Activated gamma-delta T cell treated with anti-CD3 and anti-CD28 coated beads, Interleukin-2, amount 50 U/mL, for 16 hours (primary cell): Measurements from ENCODE around the gene SPINT2.
"Not testable (repeated sequence)": the region's sequence is repeated elsewhere in the genome, so short reads cannot be mapped to it uniquely, and the experiment has no call there.

ENCODE experiments used
- DNase-seq: peaks from one replicate; pipeline ENCODE4 v3.0.0-alpha.2; 2020; ENCODE audit warnings: low read depth

Gene SPINT2

DNA sequence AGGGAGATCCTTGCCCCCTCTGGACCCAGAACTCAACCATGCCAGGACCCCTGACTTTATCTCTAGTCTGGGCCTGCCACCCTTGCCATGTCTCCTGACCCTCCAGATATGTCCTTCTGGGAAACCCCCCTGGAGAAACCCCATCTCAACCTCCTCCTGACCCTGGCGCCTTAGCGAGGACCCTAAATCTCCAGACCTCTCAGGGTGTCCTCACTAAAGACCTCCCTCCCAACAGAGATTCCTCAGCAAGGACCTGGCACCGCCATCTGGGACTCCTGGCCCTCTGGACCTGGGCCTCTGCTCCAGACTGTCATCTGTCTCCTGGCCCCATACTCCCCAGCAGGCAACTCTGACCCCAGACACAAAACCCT is 56.6 kb downstream of the SPINT2 start:
- no peak for DNase-seq

DNA sequence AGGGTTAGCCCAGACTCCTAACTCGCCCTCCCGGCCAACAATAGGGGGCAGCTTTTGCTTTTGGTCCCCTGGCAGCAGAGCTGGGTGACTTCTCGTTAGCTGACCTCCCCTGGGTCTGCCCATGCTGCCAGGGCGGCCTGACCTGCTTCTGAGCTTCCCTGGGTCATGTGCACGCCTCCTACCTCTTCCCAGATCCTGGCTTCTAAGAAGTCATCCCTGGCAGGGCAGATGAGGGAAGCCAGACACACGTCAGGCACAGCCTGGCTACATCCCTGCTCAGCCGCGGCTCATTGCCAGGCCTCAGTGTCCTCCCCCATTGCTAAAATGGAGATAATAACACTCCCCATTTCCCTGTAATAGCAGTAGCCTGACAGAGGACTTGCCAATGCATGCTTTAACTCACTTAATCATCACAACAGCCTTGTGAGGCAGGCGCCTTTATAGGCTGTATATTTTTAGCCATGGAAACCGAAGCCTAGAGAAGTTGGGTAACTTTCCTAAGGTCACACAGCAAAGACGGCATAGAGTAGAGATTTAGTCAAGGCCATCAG is 57.3 kb downstream of the SPINT2 start:
- no peak for DNase-seq

DNA sequence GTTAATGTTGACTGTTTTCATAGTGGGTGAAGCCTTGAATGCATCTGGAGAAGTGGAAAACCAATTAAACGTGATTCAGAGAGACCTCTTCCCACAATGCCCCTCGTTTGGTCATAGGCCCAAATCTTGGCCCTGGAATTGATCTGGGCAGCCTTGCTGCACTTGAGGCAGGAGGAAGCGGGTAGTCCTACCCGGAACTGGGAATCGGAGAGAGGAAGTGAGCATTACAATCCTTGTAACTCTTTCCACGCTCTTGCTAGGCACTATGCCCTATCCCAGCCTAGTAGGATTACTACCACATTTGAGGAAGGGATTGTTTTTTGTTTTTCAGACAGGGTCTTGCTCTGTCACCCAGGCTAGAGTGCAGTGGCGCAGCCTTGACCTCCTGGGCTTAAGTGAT is 58.9 kb downstream of the SPINT2 start:
- DNase-seq, result no peak

DNA sequence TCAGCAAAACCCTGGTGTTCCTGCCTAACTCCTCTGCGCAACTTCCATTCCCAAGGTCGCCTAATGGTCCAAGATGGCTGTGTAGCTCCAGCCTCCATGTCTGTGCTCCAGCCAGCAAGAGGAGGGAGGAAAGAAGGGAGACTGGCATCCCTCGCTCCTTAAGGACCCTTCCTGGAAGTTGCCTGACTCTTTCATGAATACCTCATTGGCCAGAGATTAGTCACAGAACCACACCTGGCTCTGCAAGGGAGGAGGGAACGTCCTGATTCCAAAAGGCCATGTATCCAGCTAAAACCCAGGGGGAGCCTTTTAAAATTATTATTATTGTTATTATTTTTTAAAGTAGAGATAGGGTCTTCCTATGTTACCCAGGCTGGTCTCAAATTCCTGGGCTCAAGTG is 60.1 kb downstream of the SPINT2 start:
- DNase-seq, result no peak

DNA sequence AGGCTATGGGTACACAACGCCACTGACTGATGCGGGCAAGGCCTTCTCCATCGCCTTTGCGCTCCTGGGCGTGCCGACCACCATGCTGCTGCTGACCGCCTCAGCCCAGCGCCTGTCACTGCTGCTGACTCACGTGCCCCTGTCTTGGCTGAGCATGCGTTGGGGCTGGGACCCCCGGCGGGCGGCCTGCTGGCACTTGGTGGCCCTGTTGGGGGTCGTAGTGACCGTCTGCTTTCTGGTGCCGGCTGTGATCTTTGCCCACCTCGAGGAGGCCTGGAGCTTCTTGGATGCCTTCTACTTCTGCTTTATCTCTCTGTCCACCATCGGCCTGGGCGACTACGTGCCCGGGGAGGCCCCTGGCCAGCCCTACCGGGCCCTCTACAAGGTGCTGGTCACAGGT is 62.2 kb downstream of the SPINT2 start:
- DNase-seq, result no peak

DNA sequence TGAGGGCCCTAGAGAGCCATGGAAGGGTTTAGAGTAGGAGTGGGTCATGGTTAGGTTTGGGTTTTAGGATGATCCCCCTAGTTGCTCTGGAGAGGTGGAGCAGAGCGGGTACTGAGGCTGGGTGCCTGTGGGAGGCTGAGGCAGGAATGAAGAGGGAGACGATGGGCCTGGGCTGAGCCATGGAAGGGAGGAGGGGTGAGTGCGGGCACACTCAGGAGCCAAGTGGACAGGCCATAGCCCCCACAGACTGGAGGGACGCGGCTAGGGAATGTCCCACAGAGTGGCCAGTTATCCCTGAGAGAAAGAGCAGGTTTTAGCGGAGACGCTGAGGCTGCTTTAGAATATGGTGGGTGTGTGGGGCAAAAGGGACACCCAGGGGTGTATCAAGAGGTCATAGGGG is 65.3 kb downstream of the SPINT2 start:
- no peak for DNase-seq

DNA sequence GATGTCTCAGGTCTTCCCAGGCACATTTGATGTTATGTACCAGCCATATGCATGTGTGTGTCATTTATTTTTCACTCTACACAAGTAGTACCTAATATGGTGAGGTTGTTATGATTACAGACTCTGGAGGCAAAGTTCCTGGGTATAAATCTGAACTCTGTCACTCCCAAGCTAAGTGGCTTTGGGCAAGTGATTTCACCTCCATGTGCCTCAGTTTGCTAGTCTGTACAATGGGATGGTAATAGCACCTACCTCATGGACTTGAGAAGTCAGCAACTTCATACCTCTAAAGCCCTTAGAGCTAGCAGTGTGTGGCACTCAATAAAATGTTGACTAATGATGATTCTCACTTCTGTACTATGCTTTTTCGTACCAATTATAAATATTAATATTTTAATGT is 67.4 kb downstream of the SPINT2 start:
- no peak for DNase-seq

DNA sequence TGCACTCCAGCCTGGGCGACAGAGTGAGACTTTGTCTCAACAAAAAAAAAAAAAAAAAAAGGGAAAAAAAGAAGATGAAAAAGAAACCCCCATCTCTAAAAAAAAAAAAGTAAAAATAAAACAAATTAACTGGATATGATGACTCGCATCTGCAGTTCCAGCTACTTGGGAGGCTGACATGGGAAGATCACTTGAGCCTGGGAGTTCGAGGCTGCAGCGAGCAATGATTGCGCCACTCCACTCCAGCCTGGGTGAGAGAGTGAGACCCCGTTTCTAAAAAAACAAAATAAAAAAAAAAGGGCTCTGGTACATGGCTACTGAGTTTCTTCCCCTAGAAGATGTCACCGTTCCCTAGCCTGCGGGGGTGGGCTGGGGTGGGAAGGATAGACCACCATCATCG is 68.9 kb downstream of the SPINT2 start:
- no peak for DNase-seq

DNA sequence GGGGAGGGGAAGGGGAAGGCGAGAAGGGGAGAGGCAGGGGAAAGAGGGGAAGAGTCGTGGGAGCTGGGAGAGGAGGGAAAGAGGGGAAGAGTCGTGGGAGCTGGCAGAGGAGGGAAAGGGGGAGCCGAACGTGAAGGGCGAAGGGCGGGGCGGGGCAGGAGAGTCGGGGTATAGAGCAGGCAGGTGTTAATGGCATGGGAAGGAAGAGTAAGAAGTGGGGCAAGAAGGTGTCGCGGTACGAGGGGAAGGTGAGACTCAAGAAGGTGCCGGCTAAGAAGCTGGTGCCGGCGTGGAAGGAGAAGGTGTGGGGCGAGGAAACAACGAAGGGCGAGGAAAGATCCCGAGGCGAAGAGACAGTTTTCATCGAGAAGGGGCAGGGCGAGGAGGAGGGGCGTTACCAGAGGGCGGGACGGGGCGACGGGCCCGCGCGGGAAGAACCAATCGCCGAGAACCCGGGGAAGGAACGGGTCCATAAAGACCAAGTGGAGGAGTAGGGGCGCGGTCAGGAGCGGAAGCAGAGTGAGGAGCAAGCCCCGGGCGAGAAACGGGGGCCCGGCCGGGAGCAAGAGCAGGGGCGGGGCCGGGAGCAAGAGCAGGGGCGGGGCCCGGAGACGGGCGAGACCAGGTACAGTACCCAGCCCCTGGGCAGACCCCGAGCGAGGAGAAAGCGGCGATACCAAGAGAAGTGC is 71.7 kb downstream of the SPINT2 start:
- DNase-seq, result peak; percentile 89

DNA sequence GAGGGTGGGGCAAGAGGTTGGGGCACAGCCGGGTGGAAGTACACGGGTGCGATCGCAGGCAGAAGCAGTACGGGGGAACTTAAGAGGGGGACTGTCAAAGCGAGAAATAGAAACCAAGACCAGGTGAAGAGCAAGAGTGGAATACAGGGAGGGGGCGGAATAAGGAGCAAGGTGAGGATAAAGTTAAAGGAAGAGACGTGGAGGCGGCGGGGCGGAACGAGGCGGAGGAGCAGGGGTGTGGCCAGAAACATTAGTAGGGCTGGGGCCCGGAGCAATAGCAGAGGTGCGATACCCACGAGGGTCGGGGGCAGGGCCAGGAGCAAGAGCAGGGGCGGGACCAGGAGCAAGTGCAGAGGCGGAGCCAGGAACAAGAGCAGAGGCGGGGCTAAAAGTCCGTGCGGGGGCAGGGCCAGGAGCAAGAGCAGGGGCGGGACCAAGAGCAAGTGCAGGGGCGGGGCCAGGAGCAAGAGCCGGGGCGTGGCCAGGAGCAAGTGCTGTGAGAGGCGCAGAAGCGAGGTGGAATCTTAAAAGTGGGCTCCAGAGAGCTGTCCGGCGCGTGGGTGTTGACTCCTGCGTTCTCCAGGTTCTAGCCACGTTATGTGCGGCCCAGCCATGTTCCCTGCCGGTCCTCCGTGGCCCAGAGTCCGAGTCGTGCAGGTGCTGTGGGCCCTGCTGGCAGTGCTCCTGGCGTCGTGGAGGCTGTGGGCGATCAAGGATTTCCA is 72.4 kb downstream of the SPINT2 start:
- peak; percentile 87 for DNase-seq

DNA sequence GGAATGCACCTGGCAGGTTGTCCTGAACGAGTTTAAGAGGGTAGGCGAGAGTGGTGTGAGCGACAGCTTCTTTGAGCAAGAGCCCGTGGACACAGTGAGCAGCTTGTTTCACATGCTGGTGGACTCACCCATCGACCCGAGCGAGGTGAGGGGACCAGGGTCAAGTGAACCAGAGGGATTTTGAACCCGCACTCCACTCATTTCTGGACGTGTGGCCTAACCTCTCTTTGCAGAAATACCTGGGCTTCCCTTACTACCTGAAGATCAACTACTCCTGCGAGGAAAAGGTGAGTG is 72.9 kb downstream of the SPINT2 start:
- DNase-seq, result no peak

DNA sequence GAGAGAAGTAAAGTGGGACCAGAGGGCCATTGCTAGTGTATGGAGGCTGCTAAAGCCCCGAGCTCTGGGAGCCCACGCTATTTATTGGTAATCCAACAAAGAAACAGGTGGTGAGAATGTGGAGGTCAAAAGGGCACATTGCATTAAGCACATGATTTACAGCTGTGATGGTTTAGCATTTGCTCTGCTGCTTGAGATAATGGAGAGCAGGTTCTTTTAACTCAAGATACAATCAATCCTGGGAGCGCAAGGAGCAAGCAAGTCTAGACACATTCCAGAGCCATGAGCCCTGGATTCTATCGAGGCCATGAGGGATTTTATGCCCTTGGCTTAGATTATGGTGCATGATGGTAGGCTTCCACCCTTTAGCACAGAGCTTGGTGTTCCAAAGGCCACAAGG is 74.6 kb downstream of the SPINT2 start:
- not testable (repeated sequence) for DNase-seq

DNA sequence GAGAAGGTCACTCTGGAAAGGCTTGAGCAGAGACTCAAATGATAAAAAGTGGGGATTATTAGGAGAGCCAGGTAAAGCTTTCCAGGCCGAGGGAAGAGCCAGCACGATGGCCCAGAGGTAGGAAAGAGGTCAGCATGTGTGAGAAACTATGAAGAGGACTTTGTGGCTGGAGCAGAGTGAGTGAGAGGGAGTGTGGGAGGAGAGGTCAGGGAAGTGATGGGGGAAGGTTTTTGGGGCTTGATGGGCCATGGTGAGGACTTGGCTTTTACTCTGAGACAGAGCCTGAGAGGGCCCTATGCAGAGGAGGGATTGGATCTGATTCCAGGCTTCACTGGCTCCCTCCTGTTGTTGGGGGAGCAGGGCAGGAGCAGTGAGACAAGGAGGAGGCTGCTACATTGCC is 76.6 kb downstream of the SPINT2 start:
- DNase-seq, result no peak
